IPS-20b (cell line): ENCODE results near the gene CNRIP1.
"Not testable (repeated sequence)": the region's sequence is repeated elsewhere in the genome, so short reads cannot be mapped to it uniquely, and the experiment has no call there.

Source experiments
- H3K27ac ChIP-seq: one replicate; pipeline ENCODE4 v1.5.1; 2013; ENCODE audit warnings: low read length
- H3K27me3 ChIP-seq: 2 replicates; pipeline ENCODE4 v1.6.1; 2013; ENCODE audit warnings: mild to moderate bottlenecking, low read length, inconsistent platforms; ENCODE audit not compliant: insufficient read depth
- H3K36me3 ChIP-seq: 2 replicates; pipeline ENCODE4 v1.6.1; 2013; ENCODE audit warnings: low read depth, mild to moderate bottlenecking, inconsistent platforms, low read length, moderate library complexity; ENCODE audit not compliant: insufficient read depth
- H3K4me1 ChIP-seq: 2 replicates; pipeline ENCODE4 v1.6.1; 2013; ENCODE audit warnings: mild to moderate bottlenecking, control low read depth, inconsistent platforms, low read length, moderate library complexity; ENCODE audit not compliant: insufficient read depth
- H3K4me3 ChIP-seq: 2 replicates; pipeline ENCODE4 v1.5.1; 2013; ENCODE audit warnings: mild to moderate bottlenecking, low read length, inconsistent platforms
- H3K9ac ChIP-seq: 2 replicates; pipeline ENCODE4 v1.6.1; 2013; ENCODE audit warnings: low read depth, mild to moderate bottlenecking, inconsistent platforms, low read length, moderate library complexity
- H3K9me3 ChIP-seq: 2 replicates; pipeline ENCODE4 v1.6.1; 2013; ENCODE audit warnings: mild to moderate bottlenecking, low read depth, low read length, inconsistent platforms; ENCODE audit not compliant: insufficient read depth

The CNRIP1 gene

DNA sequence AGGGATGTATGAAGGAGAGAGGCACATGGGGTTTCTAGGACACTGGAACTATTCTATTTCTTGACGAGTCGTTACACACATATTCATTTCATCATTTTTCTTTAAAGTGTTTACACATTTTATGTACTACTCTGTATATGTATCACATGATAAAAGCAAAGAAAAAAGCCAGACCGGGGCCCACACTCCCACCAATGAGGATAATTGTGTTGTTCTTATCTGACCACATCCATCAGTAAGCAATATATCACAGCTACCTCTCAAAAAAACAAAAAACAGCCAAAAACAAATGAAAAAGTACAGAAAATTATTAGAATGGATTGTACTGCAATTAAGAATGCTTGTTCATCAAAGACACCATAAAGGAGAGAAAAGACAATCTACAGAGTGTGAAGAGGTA, 14.2 kb upstream of the CNRIP1 start:
- H3K27me3 ChIP-seq, result no peaks in the 10 kb centered on the region

DNA sequence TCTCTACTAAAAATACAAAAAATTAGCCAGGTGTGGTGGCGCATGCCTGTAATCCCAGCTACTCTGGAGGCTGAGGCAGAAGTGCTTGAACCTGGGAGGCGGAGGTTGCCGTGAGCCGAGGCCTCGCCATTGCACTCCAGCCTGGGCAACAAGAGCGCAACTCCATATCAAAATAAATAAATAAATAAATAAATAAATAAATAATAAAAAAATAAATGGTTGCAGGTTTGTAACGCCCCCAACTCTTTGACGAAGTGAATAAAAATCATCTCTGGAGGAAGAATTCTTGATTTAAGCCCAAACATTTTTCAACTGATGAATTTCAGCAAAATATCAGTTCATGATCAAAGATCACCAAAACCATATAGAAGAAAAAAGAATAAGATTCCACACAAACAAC, 13.3 kb upstream of the CNRIP1 start:
- Histone ChIP-seq H3K27me3 (no peaks in the 10 kb centered on the region), H3K36me3 (no peaks in the 10 kb centered on the region), H3K9ac (no peak overlapping the region), H3K4me3 (no peak overlapping the region), H3K4me1 (no peaks in the 10 kb centered on the region; the same call in 1 of the 2 replicates), H3K27ac (no peak overlapping the region), H3K9me3 (no peaks in the 10 kb centered on the region)

More for the DNA sequence above, 14.2 kb upstream of the CNRIP1 start:
- H3K9me3 ChIP-seq, result no peaks in the 10 kb centered on the region
- no peak overlapping the region for H3K27ac ChIP-seq
- H3K36me3 ChIP-seq, result no peaks in the 10 kb centered on the region
- H3K4me1 ChIP-seq, result no peaks in the 10 kb centered on the region; the same call in 1 of the 2 replicates
- H3K4me3 ChIP-seq, result no peak overlapping the region
- no peak overlapping the region for H3K9ac ChIP-seq

DNA sequence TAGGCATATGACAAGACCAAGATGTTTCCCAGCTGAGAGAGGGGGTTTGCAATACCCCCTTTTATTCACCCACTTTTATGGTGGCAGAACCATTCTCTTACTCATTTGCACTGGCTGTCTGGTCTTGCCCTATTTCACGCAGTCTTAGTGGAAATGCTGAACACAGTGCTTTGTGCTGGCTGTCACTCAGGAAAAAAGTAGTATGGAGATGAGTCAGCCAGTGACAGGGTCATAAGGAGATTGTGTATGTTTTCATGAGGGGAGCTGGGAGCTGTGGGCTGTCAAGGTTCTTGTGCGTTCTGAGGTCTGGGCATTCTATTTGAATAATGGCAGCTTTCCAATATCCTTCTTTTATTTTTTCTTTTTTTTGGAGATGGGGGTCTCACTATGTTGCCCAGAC, 10.9 kb upstream of the CNRIP1 start:
- no peak overlapping the region for H3K27ac ChIP-seq

DNA sequence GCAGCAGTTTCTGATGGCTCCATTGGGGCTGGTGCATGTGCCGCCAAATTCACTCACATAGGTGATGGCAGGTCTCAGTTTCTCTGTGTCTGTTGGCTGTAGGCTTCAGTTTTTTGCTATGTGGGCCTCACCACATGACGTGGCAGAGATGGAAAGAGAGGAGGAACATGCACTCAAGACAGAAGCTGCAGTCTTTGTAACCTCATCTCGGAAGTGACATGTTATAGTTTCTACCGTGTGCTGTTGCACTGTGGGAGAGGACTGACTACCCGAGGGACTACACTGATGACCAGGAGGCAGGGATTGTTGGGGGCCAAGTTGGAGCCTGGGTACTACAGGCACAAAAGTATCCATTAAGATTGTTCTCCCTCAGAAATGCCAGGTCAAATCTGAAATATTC, 9.2 kb upstream of the CNRIP1 start:
- no peak overlapping the region for H3K27ac ChIP-seq
- no peaks in the 10 kb centered on the region for H3K4me1 ChIP-seq
- H3K36me3 ChIP-seq, result no peaks in the 10 kb centered on the region
- H3K4me3 ChIP-seq, result no peak overlapping the region
- no peaks in the 10 kb centered on the region; the same call in 1 of the 2 replicates for H3K27me3 ChIP-seq
- no peaks in the 10 kb centered on the region for H3K9me3 ChIP-seq
- no peak overlapping the region for H3K9ac ChIP-seq

More for the DNA sequence above, 10.9 kb upstream of the CNRIP1 start:
- Histone ChIP-seq H3K9me3 (no peaks in the 10 kb centered on the region), H3K4me3 (no peak overlapping the region), H3K27me3 (no peaks in the 10 kb centered on the region), H3K9ac (no peak overlapping the region), H3K36me3 (no peaks in the 10 kb centered on the region), H3K4me1 (no peaks in the 10 kb centered on the region)

DNA sequence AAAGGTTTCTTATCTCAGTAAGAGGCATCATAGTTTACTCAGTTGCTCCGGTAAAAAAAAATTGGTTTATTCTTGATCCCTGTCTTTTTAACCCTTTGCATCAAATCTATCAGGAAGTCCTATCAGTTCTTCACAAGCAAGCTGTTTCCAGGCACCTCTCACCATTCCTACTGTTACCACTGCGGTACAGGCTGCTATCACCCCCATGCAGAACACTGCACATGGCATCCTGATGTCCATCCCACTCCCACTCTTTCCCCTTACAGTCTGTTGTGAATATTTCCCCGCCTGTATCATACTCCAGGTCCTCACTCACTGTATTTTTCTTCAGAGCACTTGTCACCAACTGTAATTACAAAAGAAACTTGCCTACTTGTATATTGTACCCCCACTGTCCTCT, 5.3 kb upstream of the CNRIP1 start:
- H3K9ac ChIP-seq, result no peak overlapping the region

DNA sequence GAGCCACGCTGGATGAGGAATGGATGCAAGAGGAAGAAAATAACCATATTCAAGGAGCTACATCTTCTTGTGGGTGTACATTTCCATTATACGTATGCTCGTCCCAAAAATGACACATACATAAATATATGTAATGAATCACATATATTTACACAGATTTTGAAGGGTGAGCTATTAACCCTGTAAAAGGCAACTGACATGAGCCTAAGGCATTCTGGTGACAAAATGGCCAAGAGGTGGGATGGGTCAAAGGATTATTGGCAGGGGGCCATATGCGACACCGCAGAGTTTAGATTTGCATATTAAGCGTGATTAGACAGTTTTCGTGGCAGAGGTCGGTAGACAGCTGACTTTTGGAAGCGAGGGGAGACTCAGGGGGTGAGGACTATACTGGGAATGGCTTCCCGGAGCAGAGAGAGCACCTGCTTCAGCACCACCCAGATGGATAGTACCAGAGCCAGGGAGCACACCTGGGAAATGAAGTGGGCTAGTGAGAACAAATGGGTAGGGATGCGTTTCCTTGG, 431 bp upstream of the CNRIP1 start:
- Histone ChIP-seq H3K27ac (no peak overlapping the region), H3K9ac (no peak overlapping the region), H3K36me3 (no peaks in the 10 kb centered on the region), H3K4me3 (peak overlapping the region; percentile 75), H3K9me3 (no peaks in the 10 kb centered on the region), H3K4me1 (peaks cover 3% of the 10 kb centered on the region; the same call in 1 of the 2 replicates), H3K27me3 (peaks cover 69% of the 10 kb centered on the region)

More for the DNA sequence above, 5.3 kb upstream of the CNRIP1 start:
- Histone ChIP-seq H3K4me3 (no peak overlapping the region), H3K36me3 (no peaks in the 10 kb centered on the region), H3K4me1 (peaks cover 2% of the 10 kb centered on the region; the same call in 1 of the 2 replicates), H3K9me3 (no peaks in the 10 kb centered on the region), H3K27ac (no peak overlapping the region), H3K27me3 (peaks cover 28% of the 10 kb centered on the region)

DNA sequence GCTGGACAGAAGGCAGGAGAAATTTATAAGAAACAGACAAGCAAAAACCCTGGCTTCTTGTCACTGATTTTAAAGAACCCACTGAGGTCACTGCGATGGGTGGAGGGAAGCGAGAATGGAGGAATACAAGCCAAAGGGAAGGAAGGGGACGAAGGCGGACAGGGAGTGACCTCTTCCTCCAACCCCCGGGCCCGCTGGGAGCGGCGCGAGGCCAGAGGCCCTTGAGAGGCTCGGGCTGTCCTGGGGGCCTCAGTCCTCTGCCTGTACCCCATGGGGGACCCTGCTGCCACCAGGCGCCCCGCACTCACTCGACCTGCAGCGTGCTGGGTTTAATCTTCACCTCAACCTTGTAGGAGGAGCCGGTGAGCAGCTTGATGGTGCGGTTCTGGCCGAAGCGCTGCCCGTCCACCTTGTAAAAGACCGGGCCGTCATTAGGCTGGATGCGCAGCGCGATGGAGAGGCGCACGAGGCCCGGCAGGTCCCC, 793 bp downstream of the CNRIP1 start:
- Histone ChIP-seq H3K4me1 (peaks cover 3% of the 10 kb centered on the region; the same call in 1 of the 2 replicates), H3K4me3 (peak overlapping the region; percentile 75), H3K27ac (no peak overlapping the region), H3K9me3 (no peaks in the 10 kb centered on the region), H3K27me3 (peaks cover 69% of the 10 kb centered on the region), H3K9ac (peak overlapping the region; percentile 71; the same call in 1 of the 2 replicates), H3K36me3 (no peaks in the 10 kb centered on the region)

DNA sequence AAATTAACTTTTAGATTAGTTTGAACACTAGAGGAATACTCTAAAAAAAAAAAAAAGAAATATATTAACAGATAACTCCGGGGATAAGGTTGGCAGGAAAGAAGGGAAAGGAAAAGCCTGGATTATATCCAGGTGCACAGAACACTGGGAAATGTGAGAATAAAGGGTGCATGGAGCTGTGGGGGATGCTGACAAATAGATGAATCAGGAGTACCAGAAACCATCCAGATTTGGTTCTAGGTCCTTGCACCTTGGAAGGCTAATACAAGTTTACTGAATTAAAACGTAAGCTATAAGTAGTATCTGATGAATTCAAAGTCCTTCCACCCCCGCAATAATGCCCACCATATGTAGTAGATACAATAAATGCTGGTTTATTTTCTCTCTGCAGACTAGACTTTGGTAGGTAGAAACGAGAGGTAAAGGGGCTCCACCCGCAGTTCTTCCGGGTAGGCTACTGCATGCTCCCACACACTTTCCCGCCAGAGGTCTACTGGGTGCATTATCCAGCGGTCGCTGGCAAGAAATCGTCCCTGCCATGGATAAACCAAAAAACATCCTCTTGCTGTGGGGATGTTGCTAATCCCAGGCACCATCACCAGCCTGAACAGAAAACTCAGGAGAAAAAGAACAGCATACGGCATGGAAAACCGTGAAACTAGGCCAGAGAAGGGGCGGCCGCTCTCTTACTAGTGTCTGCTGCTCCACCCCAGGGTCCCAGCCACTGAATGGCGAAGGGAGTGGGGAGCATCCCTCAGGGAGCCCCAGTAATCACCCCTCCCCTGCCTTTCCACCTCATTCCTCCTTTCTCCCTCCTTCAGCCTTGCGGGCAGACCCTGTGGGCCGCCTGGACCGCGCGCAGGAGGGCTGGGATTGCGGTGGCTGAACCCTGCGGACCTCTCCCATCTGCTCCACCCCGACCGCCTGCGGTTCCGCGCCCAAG, 1.5 kb downstream of the CNRIP1 start:
- Histone ChIP-seq H3K27me3 (peaks cover 67% of the 10 kb centered on the region), H3K9me3 (no peaks in the 10 kb centered on the region), H3K9ac (peak overlapping the region; percentile 71; the same call in 1 of the 2 replicates), H3K4me1 (peaks cover 3% of the 10 kb centered on the region; the same call in 1 of the 2 replicates), H3K4me3 (peak overlapping the region; percentile 75), H3K27ac (no peak overlapping the region), H3K36me3 (no peaks in the 10 kb centered on the region)

DNA sequence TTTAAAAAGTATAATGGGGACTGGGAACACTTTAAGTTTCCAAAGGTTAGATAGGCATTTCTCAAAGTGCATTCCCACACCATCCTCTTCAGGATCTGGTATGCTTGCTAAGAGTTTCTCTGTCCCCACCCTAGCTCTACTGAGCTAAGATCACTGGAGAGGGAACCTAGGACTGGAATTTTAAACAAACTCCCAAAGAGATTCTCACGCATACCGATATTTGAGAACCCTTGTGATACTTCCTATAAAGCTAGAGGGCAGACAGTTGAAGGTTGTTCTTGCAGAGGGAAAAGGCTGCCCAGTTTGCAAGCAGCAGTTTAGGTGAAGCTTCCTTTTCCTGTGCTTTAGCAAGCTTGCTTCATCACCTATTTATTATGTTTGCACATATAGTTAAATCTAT, 3.6 kb downstream of the CNRIP1 start:
- no peaks in the 10 kb centered on the region for H3K9me3 ChIP-seq
- no peak overlapping the region for H3K27ac ChIP-seq
- H3K4me3 ChIP-seq, result no peak overlapping the region
- H3K27me3 ChIP-seq, result peaks cover 51% of the 10 kb centered on the region
- peaks cover 3% of the 10 kb centered on the region; the same call in 1 of the 2 replicates for H3K4me1 ChIP-seq
- no peak overlapping the region for H3K9ac ChIP-seq
- H3K36me3 ChIP-seq, result no peaks in the 10 kb centered on the region

DNA sequence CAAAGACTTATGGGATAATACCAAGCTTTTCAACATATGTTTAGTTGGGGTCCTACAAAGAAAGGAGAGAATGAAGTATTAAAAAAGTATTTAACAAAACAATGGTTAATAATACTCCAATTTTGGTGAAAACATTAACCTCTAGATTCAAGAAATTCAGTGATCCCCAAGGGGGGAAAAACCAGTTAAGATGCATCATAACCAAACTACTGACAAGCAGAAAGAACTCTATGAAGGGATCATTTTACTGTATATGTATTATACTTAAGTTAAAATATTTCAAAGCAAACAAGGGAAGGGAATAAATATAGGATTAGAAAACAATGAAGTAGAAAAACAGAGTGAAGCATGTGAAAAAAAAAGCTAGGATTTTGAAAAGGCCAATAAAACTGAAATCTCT, 8.7 kb downstream of the CNRIP1 start:
- H3K4me3 ChIP-seq, result no peak overlapping the region
- H3K36me3 ChIP-seq, result no peaks in the 10 kb centered on the region
- no peak overlapping the region for H3K9ac ChIP-seq
- no peaks in the 10 kb centered on the region for H3K4me1 ChIP-seq
- no peaks in the 10 kb centered on the region for H3K9me3 ChIP-seq
- no peak overlapping the region for H3K27ac ChIP-seq
- H3K27me3 ChIP-seq, result peaks cover 4% of the 10 kb centered on the region; the same call in 1 of the 2 replicates

DNA sequence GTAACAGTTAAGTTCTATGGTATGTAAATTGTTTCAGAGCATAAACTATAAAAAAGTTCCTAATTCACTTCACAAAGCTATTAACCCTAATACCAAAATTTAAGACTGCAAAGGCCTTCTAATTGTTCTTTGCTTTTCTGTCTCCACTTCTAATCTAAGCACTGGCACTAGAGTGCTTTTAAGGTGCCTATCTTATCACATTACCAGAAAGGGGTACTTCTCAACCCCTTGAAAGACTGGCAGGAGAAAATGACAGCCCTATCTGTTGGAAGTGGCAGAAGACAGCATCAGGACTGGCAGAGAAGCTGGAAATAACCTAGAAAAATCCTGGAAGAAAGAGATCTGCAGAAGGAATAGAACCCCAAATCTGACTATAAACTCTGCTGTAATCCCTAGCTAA, 10.3 kb downstream of the CNRIP1 start:
- Histone ChIP-seq H3K9ac (no peak overlapping the region), H3K36me3 (no peaks in the 10 kb centered on the region), H3K4me3 (no peak overlapping the region), H3K27me3 (no peaks in the 10 kb centered on the region), H3K27ac (no peak overlapping the region), H3K4me1 (no peaks in the 10 kb centered on the region), H3K9me3 (no peaks in the 10 kb centered on the region)

DNA sequence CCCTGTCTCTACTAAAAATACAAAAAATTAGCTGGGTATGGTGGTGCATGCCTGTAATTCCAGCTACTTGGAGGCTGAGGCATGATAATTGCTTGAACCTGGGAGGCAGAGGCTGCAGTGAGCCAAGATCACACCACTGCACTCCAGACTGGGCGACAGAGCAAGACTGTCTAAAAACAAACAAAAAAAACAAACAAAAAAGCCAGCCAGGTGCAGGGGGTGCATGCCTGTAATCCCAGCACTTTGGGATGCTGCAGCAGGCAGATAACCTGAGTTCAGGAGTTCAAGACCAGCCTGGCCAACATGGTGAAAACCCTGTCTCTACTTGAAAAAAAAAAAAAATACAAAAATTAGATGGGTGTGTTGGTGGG, 15.9 kb downstream of the CNRIP1 start:
- not testable (repeated sequence) for H3K27ac ChIP-seq, H3K9me3 ChIP-seq, H3K36me3 ChIP-seq, H3K4me1 ChIP-seq, H3K27me3 ChIP-seq, H3K9ac ChIP-seq, H3K4me3 ChIP-seq
